ENCODE measurements around the gene H1-8.

Gene H1-8

DNA sequence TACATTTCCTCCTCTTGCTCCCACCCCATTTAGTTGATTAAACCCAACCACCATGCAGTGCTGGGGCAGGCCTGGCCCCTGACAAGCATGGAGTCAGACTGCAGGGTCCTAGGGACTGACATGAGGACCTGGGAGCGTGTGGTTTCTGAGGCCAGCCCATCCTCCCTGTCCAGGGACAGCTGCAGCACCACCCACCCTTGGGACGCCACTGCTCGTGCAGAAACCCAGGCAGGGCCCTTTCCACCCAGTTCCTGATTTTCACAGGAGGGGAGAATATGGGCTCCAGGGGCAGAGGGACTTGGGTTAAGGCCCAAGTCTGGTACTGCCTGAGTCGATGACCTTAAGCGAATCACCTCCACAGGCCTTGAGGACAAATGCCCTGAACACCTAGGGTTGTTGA, 39.8 kb downstream of the H1-8 start:
- no peak for DNase-seq (ENCODE audit: extremely low spot score)
- POLR2A ChIA-PET = no interaction called here
- CTCF ChIA-PET = no interaction called here
- no peak for TF ChIP-seq CTCF (IDR thresholded peaks at IDR 0.05; ENCODE audit: control extremely low read depth, extremely low read depth, low read depth, missing control alignments)

DNA sequence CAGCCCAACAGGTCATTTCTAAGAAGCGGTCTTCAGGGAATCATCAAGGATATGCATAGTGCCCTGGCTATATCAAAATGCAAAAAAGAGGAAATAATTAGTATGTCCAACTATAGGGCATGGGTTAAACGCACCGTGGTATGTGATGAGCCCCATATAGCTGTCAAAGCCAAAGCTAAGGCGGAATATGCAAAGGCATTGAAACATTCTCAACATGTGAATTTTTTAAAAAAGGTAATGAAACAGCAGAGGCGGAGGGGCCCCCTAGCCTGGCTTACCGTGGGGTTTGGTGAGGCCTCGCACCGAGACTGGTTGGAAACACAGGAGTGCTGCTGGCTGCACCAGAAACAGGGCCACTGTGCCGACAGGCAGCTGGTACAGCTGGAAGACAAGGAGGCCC, 40.3 kb downstream of the H1-8 start:
- TF ChIP-seq CTCF (IDR thresholded peaks at IDR 0.05; ENCODE audit: control extremely low read depth, extremely low read depth, low read depth, missing control alignments) = no peak
- CTCF ChIA-PET = no interaction called here

GRCh38 chr3:129584631-129585030, 41.7 kb downstream of the H1-8 start:
- DNase-seq (ENCODE audit: extremely low spot score) = no peak
- POLR2A ChIA-PET = no interaction called here
- CTCF ChIA-PET = interaction anchor here (1.3 kb wide), 1 partner anchor 94 kb away, joined by 3 read pairs; no protein-coding TSS in a partner anchor
- no peak for TF ChIP-seq CTCF (IDR thresholded peaks at IDR 0.05; ENCODE audit: control extremely low read depth, extremely low read depth, low read depth, missing control alignments)

More for the DNA sequence above, 40.3 kb downstream of the H1-8 start:
- POLR2A ChIA-PET = no interaction called here
- DNase-seq (ENCODE audit: extremely low spot score) = no peak

DNA sequence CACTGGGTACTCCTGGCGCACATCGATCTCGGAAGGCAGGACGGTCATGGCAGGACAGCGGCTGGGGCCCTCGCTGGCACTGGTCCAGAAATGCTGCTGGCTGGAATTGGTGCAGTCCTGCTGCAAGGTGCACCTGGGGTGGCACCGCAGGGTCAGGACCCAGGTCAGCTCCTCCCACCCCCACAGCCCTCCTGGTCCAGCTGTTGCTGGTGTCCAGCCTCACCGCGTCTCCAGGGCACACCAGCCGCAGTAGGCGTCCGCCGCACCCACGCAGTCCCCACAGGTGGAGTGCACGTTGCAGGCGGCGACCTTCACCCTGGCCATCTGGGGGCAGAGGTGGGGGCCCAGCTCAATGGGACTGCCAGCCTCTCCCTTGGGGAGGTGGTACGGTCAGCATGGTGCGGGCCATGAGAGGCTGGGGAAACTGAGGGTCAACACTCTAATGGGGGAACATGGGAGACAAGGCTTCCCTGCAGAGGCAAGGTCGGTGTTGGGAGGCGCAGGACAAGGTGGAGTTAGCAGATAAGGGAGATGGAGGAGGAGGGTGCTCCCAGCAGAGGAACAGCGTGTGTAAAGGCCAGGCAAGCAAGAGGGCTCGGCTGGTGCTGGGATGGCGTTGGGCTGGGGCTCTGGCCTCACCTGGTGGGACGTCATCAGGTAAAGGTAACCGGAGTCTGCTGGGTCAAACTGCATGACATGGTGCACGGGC, 43.1 kb downstream of the H1-8 start:
- TF ChIP-seq CTCF (IDR thresholded peaks at IDR 0.05; ENCODE audit: control extremely low read depth, extremely low read depth, low read depth, missing control alignments) = no peak
- POLR2A ChIA-PET = no interaction called here
- DNase-seq (ENCODE audit: extremely low spot score) = no peak
- CTCF ChIA-PET = no interaction called here

DNA sequence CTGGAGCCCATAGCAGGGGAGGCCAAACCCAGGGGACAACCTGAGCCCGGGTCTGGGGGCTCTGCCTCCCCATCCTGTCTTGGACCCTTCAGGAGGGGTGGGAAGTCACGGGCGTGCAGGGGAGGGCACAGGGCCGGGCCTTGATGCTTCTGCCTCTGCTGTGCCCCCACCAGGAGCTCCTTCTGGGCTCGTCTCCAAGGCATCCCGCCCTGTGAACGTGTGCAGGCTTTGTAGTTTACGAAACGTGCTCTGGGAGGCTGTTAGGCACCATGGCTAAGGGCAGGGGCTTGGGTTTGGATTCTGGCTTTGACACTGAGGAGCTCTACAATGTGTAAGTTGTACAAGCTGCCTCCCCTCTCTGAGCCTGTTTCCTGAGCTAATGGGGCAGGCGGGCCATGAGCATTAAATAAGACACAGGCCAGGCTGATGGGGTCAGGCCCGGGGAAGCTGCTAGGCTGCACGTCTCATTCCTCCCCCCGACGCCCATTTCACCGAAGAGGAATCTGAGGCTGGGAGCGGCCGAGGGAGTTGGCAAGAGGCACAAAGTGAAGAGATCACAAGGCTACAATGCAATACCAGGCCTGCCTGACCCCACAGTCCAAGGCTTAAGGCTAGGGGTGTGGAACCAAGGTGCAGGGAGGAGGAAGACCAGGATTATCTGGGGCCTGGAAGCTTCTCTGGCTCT, 43.9 kb downstream of the H1-8 start:
- CTCF ChIA-PET = no interaction called here
- POLR2A ChIA-PET = no interaction called here
- TF ChIP-seq CTCF (IDR thresholded peaks at IDR 0.05; ENCODE audit: control extremely low read depth, extremely low read depth, low read depth, missing control alignments) = no peak
- no peak for DNase-seq (ENCODE audit: extremely low spot score)

DNA sequence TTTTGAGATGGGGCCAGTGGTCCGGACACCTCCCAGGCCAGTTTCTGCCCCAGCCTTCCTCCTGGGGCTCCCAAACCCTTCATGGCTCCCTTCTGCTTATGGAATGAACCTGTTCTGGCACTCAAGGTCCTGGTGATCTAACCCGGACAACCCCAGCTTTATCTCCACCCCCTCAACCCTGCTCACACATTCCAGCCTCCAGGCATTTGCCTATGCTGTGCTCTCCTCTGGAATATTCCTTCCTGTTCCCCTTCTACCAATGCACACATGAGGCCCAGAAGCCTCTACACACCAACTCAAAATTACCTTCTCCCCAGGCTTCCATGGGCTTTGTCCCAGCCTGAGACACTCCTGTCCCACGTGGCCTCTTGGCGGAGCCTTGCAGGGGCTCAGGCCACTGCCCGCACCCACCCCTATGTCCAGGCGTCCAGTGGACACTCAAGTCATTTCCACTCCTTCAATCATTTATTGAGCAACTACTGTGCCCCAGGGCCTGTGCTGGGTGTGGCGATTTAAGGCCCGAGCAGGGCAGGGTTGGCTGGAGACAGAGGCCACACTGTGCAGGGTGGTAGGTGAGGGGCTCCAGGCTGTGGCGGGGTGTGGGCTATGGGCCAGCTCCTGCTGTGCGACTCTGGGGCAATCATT, 44.7 kb downstream of the H1-8 start:
- ChIA-PET POLR2A (no interaction called here), CTCF (no interaction called here)
- TF ChIP-seq CTCF (IDR thresholded peaks at IDR 0.05; ENCODE audit: control extremely low read depth, extremely low read depth, low read depth, missing control alignments) = no peak
- no peak for DNase-seq (ENCODE audit: extremely low spot score)
